Stomach (tissue), 9 donors: Measurements from ENCODE around the gene KRTAP19-8. TPM values are rescaled to one million over a fixed set of nuclear protein-coding genes. Genes with fewer than 3 reads are reported as not detected.

Experiments
- DNase-seq, 2 donors: peaks; one replicate each; pipeline versions ENCODE4 v3.0.0 to v3.0.0-alpha.2; 2013 to 2019
- H3K27ac ChIP-seq, 5 donors: fragments of 200-600 bp in 4 of 5; sonication (generic) in 4 of 5; one replicate each; pipeline ENCODE4 v1.5.1; 2013 to 2019; ENCODE audit warnings: mild to moderate bottlenecking in 1 of 5, moderate library complexity in 1 of 5
- H3K27me3 ChIP-seq, 3 donors: fragments of 200-600 bp; sonication (generic); one replicate each; pipeline ENCODE4 v1.5.1; 2017 to 2019; ENCODE audit warnings: mixed run types in 1 of 3
- H3K36me3 ChIP-seq, 4 donors: fragments of 200-600 bp; sonication (generic); 1 replicate in 3 of 4; 2 replicates in 1 of 4; pipeline ENCODE4 v1.5.1; 2016 to 2019
- H3K4me1 ChIP-seq, 4 donors: fragments of 200-600 bp; sonication (generic); one replicate each; pipeline ENCODE4 v1.5.1; 2016 to 2019
- H3K4me3 ChIP-seq, 4 donors: fragments of 200-600 bp; sonication (generic) in 3 of 4; one replicate each; pipeline ENCODE4 v1.5.1; 2016 to 2019; ENCODE audit warnings: mild to moderate bottlenecking in 1 of 4
- H3K9me3 ChIP-seq, 4 donors: fragments of 200-600 bp; sonication (generic); one replicate each; pipeline ENCODE4 v1.5.1; 2016 to 2019
- EP300 ChIP-seq: sonication (generic); formaldehyde crosslinking; IDR thresholded peaks from one replicate; pipeline ENCODE4 v1.6.1; 2017; ENCODE audit warnings: antibody characterized with exemption
- POLR2A ChIP-seq, 4 donors: fragments of 450-650 bp; IDR thresholded peaks; one replicate each; pipeline ENCODE4 v1.6.1; 2016; ENCODE audit warnings: antibody characterized with exemption in 4 of 4, control low read depth in 2 of 4, mild to moderate bottlenecking in 1 of 4, moderate library complexity in 1 of 4
- POLR2AphosphoS5 ChIP-seq, 3 donors: sonication (generic); formaldehyde crosslinking; IDR thresholded peaks; one replicate each; pipeline ENCODE4 v1.6.1; 2016; ENCODE audit warnings: antibody characterized with exemption in 3 of 3
- WGBS, 5 donors: extraction: QIAGEN DNeasy Blood & Tissue Kit in 3 of 5; methylation state at CpG; one replicate each; pipeline versions ENCODE4 v1.1.5 to v1.1.7; 2013 to 2018; 5-methylcytosine and 5-hydroxymethylcytosine counted together
- intact Hi-C: fragments of 100-400 bp; cut with DNase I; formaldehyde crosslinking; loops from one replicate; pipeline ENCODE4 v1.15.1; 2023; ENCODE audit warnings: low total_unique reads
- polyA plus RNA-seq, 3 donors: library from polyadenylated mRNA; stranded (reverse); fragments of 200-250 nt; gene quantifications; one replicate each; pipeline ENCODE4 v1.2.3, GENCODE V29; 2013
- total RNA-seq, 5 donors: library from RNA; depleted of rRNA; stranded (reverse); fragments of >200 nt; gene quantifications; one replicate each; pipeline versions ENCODE4 v1.1.0 to v1.2.3, GENCODE V29; 2014 to 2016
- TF ChIP-seq, protein P1 (sequence below), 7 experiments: fragments of 450-650 bp in 4 of 7; fragments of 200-600 bp in 3 of 7; sonication (generic) in 3 of 7; IDR thresholded peaks; one replicate each; pipeline ENCODE4 v1.5.1; 2016 to 2019; ENCODE audit warnings: antibody characterized with exemption in 7 of 7, control low read depth in 2 of 7, mild to moderate bottlenecking in 1 of 7
- donor health status: healthy with polysubstance abuse.
- donor health status: Bipolar disorder and iron deficiency.
- donor health status: healthy.

KRTAP19-8 gene
- total and polyA plus RNA-seq, 8 donors: not detected

DNA sequence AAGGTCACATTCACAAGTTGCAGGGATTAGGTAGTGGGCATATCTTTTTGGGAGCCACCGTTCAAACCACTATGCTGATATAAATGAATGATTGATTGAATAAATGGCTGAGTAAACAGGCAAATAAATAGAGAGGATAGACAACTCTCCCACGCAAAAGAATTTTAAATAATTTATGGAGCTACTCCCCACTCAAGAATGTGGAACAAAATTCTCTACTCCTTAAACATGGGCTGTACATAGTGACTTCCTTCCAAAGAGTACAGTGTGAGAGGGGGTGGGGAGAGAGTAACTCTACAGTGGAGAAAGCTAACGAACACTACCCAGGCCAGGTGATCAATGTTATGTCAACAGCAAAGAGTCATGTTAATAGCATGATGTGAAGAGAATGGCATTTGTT is 40.7 kb downstream of the KRTAP19-8 start:
- 20 to 38% (median 27%) methylated on average over 3 of the region's 3 CpGs for WGBS, 5 donors
- Histone ChIP-seq H3K4me3 (no peak overlapping the region), H3K36me3 (no peaks in the 10 kb centered on the region), H3K9me3 (no peaks in the 10 kb centered on the region), H3K27me3 (no peaks in the 10 kb centered on the region), H3K4me1 (no peaks in the 10 kb centered on the region), H3K27ac (no peak overlapping the region)
- DNase-seq: no peak
- TF ChIP-seq EP300 (no peak), POLR2A (IDR thresholded peaks at IDR 0.05) (no peak), POLR2AphosphoS5 (IDR thresholded peaks at IDR 0.05) (no peak)
- TF ChIP-seq, protein P1, sequence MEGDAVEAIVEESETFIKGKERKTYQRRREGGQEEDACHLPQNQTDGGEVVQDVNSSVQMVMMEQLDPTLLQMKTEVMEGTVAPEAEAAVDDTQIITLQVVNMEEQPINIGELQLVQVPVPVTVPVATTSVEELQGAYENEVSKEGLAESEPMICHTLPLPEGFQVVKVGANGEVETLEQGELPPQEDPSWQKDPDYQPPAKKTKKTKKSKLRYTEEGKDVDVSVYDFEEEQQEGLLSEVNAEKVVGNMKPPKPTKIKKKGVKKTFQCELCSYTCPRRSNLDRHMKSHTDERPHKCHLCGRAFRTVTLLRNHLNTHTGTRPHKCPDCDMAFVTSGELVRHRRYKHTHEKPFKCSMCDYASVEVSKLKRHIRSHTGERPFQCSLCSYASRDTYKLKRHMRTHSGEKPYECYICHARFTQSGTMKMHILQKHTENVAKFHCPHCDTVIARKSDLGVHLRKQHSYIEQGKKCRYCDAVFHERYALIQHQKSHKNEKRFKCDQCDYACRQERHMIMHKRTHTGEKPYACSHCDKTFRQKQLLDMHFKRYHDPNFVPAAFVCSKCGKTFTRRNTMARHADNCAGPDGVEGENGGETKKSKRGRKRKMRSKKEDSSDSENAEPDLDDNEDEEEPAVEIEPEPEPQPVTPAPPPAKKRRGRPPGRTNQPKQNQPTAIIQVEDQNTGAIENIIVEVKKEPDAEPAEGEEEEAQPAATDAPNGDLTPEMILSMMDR (IDR thresholded peaks at IDR 0.05): no peak
- intact Hi-C loops: no loop called here

GRCh38 chr21:30996728-30997127 is 41.5 kb downstream of the KRTAP19-8 start:
- H3K27ac ChIP-seq: no peak overlapping the region
- TF ChIP-seq EP300 (no peak), POLR2A (IDR thresholded peaks at IDR 0.05) (no peak), POLR2AphosphoS5 (IDR thresholded peaks at IDR 0.05) (no peak)
- TF ChIP-seq, protein P1 (IDR thresholded peaks at IDR 0.05): no peak
- H3K4me1 ChIP-seq: no peaks in the 10 kb centered on the region
- DNase-seq: no peak
- H3K9me3 ChIP-seq: no peaks in the 10 kb centered on the region
- H3K27me3 ChIP-seq: no peaks in the 10 kb centered on the region
- intact Hi-C loops: no loop called here
- no peaks in the 10 kb centered on the region for H3K36me3 ChIP-seq
- WGBS, 5 donors: 54 to 69% (median 64%) methylated on average over 2 of the region's 2 CpGs
- H3K4me3 ChIP-seq: no peak overlapping the region

DNA sequence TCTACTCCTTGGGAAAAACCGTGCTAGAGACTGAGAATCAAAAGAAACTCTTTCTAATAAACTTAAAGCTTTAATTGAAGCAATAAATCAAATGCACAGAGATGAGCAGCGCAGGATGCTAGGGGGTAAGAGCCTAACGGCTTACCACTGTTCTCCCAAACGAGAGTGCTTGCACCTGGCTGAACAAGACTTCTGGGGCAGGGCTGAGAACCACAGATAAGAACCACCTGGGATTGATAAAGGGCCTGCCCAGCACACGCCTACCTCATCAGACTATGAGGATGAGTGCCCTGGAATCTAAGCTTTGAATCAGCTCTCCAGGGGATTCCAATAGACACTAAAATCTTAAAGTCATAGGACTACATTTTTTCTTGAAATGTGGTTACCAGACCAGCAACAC is 43.3 kb downstream of the KRTAP19-8 start:
- H3K9me3 ChIP-seq: no peaks in the 10 kb centered on the region
- intact Hi-C loops: no loop called here
- no peak for DNase-seq
- H3K27me3 ChIP-seq: no peaks in the 10 kb centered on the region
- no peak overlapping the region for H3K27ac ChIP-seq
- no peak overlapping the region for H3K4me3 ChIP-seq
- no peaks in the 10 kb centered on the region for H3K4me1 ChIP-seq
- TF ChIP-seq POLR2A (IDR thresholded peaks at IDR 0.05) (no peak), POLR2AphosphoS5 (IDR thresholded peaks at IDR 0.05) (no peak), EP300 (no peak)
- TF ChIP-seq, protein P1 (IDR thresholded peaks at IDR 0.05): no peak
- 43 to 54% (median 50%) methylated on average over 5 of the region's 5 CpGs for WGBS, 5 donors
- H3K36me3 ChIP-seq: no peaks in the 10 kb centered on the region

DNA sequence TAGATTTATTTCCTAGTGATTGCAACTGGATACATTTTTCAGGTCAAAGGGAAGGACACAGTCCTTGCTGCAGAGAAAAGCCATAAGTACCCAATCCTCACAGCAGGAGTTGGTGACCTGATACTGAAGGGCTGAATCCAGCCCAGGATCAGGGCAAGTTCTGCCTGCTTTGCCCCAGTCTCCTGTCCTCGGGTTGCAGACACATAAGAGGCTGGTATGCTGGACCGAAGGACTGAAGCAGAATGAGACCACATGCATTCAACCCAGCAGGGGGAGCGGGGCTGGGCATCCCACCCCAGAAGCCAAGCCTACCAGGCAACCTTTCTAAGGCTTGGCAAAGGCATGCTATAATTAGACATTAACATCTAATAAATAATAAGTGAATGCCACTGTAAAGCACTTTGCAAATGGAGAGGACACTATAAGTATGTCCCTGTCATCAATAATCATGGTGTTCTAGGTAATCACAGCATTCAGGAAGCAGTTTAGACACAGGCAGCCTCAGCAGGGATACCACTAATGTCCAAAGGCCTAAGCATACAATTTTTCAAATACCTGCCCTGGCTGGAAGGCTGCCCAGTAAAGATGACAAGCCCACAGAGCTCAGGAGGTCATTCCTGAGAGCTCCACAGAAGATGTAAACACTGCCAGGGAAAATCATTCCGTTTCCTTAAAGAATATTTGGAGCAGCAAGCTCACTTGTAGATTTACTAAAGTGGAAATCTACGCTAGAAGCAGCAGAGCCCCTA is 47.6 kb downstream of the KRTAP19-8 start:
- 64 to 69% (median 66%) methylated on average over 3 to 5 of the region's 5 CpGs for WGBS, 5 donors
- H3K9me3 ChIP-seq: no peaks in the 10 kb centered on the region
- DNase-seq: no peak
- H3K27me3 ChIP-seq: no peaks in the 10 kb centered on the region
- H3K4me3 ChIP-seq: no peak overlapping the region
- H3K36me3 ChIP-seq: no peaks in the 10 kb centered on the region
- H3K27ac ChIP-seq: no peak overlapping the region
- no peak for TF ChIP-seq POLR2AphosphoS5 (IDR thresholded peaks at IDR 0.05)
- no peak for TF ChIP-seq POLR2A (IDR thresholded peaks at IDR 0.05)
- TF ChIP-seq EP300: no peak
- TF ChIP-seq, protein P1 (IDR thresholded peaks at IDR 0.05): no peak
- H3K4me1 ChIP-seq: no peaks in the 10 kb centered on the region
- intact Hi-C loops: no loop called here
